RWPE2 (cell line): ENCODE measurements around the gene TLE3.

ENCODE experiments used
- ATAC-seq: fragments of 200-7000 bp; cut with Tn5 transposase; 3 replicates; pipeline ENCODE4 v1.9.1; 2021; ENCODE audit warnings: low read depth
- DNase-seq: peaks from one replicate; pipeline ENCODE4 v3.0.0-alpha.2; 2020; ENCODE audit warnings: low spot score
- H3K27ac ChIP-seq: fragments of 450-650 bp; 2 replicates; pipeline ENCODE4 v1.5.1; 2017; ENCODE audit warnings: mild to moderate bottlenecking; ENCODE audit not compliant: poor library complexity, severe bottlenecking
- H3K27me3 ChIP-seq: fragments of 250-450 bp; sonication (Bioruptor Pico); 2 replicates; pipeline ENCODE4 v1.5.1; 2021; ENCODE audit warnings: mild to moderate bottlenecking, moderate library complexity; ENCODE audit not compliant: insufficient read depth, poor library complexity, severe bottlenecking
- H3K36me3 ChIP-seq: fragments of 250-450 bp; sonication (Bioruptor Pico); 2 replicates; pipeline ENCODE4 v1.5.1; 2020; ENCODE audit warnings: low read depth, mild to moderate bottlenecking, moderate library complexity
- H3K4me1 ChIP-seq: fragments of 250-450 bp; sonication (Bioruptor Pico); 2 replicates; pipeline ENCODE4 v1.5.1; 2021; ENCODE audit warnings: mild to moderate bottlenecking, moderate library complexity; ENCODE audit not compliant: insufficient read depth, poor library complexity, severe bottlenecking
- H3K4me3 ChIP-seq: fragments of 250-450 bp; sonication (Bioruptor Pico); 2 replicates; pipeline ENCODE4 v1.5.1; 2021; ENCODE audit warnings: mild to moderate bottlenecking, moderate library complexity; ENCODE audit not compliant: severe bottlenecking
- H3K9me3 ChIP-seq: fragments of 250-450 bp; sonication (Bioruptor Pico); 2 replicates; pipeline ENCODE4 v1.5.1; 2021; ENCODE audit warnings: mild to moderate bottlenecking, moderate library complexity; ENCODE audit not compliant: severe bottlenecking
- TF ChIP-seq, protein P1 (sequence below): fragments of 450-650 bp; IDR thresholded peaks from one replicate; pipeline ENCODE4 v1.5.1; 2017; ENCODE audit warnings: mild to moderate bottlenecking, moderate library complexity; ENCODE audit not compliant: poor library complexity, severe bottlenecking

The TLE3 gene

DNA sequence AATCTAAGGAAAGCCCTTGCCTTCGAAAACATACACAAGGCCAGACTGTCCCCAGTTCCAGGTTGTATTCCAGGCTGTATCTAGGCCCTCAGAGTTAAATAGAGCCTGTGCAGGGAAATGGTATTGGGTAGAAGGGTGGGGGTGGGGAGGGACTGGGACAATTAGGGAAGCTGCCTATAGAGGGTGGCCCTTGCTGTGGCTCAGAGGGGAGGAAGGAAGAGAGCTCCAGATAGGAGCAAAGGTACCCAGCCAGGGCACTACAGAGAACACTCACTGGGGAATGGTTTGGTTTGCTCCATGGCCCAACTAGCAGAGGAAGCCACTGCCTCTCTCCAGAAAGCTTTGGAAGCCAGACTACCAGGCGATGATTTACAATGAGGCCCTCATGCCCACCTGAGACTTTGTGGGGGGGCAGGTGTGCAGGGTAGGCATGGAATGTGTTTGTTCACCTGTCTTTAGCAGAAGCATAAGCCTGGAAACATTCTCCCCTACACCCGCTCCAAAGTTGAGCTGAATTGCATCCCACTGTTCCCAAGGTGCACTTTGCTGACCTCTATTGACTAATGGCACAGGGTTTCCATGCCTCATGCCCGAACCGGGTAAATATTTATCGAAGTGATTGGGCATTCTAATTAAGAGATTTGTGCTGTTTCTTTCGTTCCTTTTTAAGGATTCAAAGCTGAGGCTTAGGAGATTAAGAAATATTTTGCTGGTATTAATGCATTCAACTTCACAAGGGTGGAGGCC is 6.3 kb upstream of the TLE3 start:
- Histone ChIP-seq H3K36me3 (no peaks in the 10 kb centered on the region), H3K9me3 (no peaks in the 10 kb centered on the region), H3K4me3 (no peak overlapping the region), H3K4me1 (no peaks in the 10 kb centered on the region), H3K27me3 (peaks cover 14% of the 10 kb centered on the region), H3K27ac (no peak overlapping the region)
- no peak for DNase-seq
- ATAC-seq, result no peak
- TF ChIP-seq, protein P1, sequence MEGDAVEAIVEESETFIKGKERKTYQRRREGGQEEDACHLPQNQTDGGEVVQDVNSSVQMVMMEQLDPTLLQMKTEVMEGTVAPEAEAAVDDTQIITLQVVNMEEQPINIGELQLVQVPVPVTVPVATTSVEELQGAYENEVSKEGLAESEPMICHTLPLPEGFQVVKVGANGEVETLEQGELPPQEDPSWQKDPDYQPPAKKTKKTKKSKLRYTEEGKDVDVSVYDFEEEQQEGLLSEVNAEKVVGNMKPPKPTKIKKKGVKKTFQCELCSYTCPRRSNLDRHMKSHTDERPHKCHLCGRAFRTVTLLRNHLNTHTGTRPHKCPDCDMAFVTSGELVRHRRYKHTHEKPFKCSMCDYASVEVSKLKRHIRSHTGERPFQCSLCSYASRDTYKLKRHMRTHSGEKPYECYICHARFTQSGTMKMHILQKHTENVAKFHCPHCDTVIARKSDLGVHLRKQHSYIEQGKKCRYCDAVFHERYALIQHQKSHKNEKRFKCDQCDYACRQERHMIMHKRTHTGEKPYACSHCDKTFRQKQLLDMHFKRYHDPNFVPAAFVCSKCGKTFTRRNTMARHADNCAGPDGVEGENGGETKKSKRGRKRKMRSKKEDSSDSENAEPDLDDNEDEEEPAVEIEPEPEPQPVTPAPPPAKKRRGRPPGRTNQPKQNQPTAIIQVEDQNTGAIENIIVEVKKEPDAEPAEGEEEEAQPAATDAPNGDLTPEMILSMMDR, result no peak

DNA sequence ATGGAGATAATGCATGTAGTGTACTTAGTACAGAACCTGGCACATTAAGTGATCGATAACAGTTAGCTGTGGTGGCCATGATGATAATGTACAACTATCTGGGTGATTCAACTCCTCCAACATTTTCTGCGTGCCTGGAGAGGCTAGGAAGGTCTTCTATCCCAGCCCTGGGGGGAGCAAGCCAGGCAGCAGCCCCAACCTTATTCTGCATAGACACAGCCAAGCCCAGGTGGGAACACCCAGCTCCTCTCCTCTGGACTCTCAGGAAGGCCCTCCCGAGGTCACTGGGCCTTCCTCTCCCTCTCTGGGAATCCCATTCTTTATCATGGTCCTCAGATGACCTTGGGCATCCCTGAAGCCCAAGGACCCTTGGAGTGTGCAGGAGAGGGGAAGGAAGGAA is 5.1 kb upstream of the TLE3 start:
- TF ChIP-seq, protein P1, result no peak
- DNase-seq (no peak), ATAC-seq (no peak)
- no peak overlapping the region for H3K4me3 ChIP-seq
- H3K4me1 ChIP-seq, result peaks cover 7% of the 10 kb centered on the region
- peaks cover 14% of the 10 kb centered on the region for H3K27me3 ChIP-seq
- no peaks in the 10 kb centered on the region for H3K36me3 ChIP-seq
- no peaks in the 10 kb centered on the region for H3K9me3 ChIP-seq
- no peak overlapping the region for H3K27ac ChIP-seq

DNA sequence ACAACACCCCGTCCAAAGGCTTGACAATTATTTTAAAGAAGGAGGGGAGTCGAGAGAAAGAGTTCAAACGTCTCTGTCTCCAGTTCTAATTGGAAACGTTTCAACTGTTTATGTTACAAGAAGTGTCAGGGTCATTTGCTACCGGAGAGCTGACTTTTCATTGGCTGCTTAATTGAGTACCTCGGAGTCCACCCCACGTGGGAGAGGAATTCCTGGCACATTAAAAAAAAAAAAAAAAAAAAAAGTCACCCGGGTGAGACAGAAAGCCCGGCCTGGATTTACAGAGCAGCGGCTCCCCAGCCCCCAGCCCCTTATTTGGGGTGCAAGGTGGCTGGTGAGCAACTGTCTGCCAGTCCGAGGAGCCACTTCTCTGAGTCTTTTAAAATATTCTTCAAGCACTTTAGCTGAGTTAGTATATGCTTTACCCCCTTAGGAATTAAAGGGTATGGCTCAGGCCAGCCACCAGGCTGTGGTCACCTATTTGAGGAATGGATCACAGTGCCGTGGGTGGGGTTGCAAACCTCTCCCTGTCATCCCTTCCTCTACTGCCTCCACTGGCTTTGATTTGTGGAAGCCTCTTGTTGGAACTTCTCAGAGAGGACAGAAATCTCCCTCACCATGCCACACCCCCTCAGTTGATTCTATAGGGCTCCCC is 3.9 kb upstream of the TLE3 start:
- H3K27ac ChIP-seq, result no peak overlapping the region
- DNase-seq, result no peak
- peaks cover 7% of the 10 kb centered on the region for H3K4me1 ChIP-seq
- ATAC-seq, result no peak
- H3K9me3 ChIP-seq, result no peaks in the 10 kb centered on the region
- H3K4me3 ChIP-seq, result no peak overlapping the region
- TF ChIP-seq, protein P1, result no peak
- H3K27me3 ChIP-seq, result peaks cover 8% of the 10 kb centered on the region
- no peaks in the 10 kb centered on the region for H3K36me3 ChIP-seq

DNA sequence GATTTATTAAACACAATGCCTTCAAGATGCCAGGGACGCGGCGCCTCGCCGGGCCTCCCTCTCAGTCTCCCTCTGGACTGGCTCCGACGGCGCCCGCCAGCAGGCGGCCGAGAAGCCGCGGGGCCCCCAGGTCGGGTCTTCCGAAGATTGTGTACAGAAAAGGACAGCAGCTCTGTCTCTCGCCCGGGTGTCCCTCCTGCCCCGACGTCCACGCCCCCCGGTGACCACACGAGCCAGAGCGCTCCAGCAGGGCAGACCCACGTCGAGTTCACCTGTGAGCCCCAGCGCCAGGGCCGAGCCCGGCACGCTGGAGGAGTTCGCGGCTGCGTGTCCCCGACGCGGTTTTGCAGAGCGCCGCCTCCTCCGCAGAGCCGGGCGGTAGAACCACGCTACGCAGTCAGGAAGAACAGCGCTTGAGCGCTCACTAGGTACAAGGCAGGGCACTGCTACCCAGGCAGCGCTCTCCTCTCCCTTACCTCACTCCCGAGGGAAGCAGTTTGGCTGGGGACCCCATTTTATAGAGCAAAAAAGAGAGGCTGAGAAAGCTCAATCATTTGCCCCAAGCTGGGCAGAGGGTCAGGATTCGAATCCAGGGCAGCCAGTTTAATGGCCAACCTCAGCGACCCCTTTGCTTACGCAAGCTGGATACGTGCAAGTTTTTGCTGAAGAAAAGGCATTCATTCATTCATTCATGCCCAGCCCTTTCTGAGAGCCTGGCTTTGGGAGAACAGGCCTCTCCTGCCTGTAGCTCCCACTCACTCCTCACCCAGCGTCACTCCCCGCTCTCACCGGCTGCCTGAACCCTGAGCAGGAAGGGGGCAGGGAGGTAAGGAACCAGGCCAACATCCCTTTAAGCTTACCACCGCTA is 3.0 kb upstream of the TLE3 start:
- H3K36me3 ChIP-seq, result no peaks in the 10 kb centered on the region

More for the DNA sequence above, 3.0 kb upstream of the TLE3 start:
- peaks cover 8% of the 10 kb centered on the region for H3K27me3 ChIP-seq
- DNase-seq, result no peak
- H3K27ac ChIP-seq, result no peak overlapping the region
- no peak overlapping the region for H3K4me3 ChIP-seq
- H3K9me3 ChIP-seq, result no peaks in the 10 kb centered on the region
- no peak for ATAC-seq
- TF ChIP-seq, protein P1, result peak; percentile 37
- peaks cover 7% of the 10 kb centered on the region for H3K4me1 ChIP-seq
